Measurements from ENCODE around the gene RPGRIP1L. TPM values are rescaled to one million over a fixed set of nuclear protein-coding genes. Genes with fewer than 3 reads are reported as not detected.

Gene RPGRIP1L
- total and polyA plus RNA-seq, 9 of the 15 experiments (the other 6 are each of a cell fraction or from before 2014, with no cell fraction given) = 3.2 to 7.7 (median 5.8) TPM

DNA sequence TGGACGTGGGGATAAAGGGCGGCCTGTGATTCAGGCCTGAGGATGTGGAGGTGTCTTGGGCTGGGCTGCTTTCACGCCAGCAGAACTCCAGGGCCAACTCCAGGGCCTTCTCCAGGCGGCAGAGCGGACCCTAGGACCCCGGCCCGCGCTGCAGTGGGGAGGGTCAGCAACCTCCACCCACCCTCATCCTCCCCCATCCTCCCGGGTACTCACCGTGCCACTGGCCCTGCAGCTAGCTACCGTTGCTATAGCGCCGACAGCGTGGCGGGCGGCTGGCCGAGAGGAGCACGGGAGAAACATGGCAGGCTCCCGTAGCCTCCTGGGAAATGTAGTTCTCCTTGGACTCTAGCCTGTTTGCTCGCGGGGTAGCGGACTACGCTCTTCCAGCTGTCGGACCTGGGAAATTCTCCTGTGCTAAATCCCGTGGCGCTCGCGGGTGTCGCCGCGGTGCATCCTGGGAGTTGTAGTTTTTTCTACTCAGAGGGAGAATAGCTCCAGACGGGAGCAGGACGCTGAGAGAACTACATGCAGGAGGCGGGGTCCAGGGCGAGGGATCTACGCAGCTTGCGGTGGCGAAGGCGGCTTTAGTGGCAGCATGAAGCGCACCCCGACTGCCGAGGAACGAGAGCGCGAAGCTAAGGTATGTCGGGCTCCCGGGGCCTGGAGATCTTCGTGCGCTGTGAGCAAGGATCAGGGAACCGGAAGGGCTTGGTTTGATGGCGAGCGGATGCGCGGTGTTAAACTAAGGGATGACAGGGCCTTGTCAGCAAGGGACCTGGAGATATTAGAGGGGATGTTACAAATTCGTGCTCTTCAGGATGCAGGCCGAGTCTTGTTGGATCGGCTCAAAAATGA lies at the start of gene RPGRIP1L, which contains the start of gene FTO (continued):
- TF ChIP-seq, protein P1, sequence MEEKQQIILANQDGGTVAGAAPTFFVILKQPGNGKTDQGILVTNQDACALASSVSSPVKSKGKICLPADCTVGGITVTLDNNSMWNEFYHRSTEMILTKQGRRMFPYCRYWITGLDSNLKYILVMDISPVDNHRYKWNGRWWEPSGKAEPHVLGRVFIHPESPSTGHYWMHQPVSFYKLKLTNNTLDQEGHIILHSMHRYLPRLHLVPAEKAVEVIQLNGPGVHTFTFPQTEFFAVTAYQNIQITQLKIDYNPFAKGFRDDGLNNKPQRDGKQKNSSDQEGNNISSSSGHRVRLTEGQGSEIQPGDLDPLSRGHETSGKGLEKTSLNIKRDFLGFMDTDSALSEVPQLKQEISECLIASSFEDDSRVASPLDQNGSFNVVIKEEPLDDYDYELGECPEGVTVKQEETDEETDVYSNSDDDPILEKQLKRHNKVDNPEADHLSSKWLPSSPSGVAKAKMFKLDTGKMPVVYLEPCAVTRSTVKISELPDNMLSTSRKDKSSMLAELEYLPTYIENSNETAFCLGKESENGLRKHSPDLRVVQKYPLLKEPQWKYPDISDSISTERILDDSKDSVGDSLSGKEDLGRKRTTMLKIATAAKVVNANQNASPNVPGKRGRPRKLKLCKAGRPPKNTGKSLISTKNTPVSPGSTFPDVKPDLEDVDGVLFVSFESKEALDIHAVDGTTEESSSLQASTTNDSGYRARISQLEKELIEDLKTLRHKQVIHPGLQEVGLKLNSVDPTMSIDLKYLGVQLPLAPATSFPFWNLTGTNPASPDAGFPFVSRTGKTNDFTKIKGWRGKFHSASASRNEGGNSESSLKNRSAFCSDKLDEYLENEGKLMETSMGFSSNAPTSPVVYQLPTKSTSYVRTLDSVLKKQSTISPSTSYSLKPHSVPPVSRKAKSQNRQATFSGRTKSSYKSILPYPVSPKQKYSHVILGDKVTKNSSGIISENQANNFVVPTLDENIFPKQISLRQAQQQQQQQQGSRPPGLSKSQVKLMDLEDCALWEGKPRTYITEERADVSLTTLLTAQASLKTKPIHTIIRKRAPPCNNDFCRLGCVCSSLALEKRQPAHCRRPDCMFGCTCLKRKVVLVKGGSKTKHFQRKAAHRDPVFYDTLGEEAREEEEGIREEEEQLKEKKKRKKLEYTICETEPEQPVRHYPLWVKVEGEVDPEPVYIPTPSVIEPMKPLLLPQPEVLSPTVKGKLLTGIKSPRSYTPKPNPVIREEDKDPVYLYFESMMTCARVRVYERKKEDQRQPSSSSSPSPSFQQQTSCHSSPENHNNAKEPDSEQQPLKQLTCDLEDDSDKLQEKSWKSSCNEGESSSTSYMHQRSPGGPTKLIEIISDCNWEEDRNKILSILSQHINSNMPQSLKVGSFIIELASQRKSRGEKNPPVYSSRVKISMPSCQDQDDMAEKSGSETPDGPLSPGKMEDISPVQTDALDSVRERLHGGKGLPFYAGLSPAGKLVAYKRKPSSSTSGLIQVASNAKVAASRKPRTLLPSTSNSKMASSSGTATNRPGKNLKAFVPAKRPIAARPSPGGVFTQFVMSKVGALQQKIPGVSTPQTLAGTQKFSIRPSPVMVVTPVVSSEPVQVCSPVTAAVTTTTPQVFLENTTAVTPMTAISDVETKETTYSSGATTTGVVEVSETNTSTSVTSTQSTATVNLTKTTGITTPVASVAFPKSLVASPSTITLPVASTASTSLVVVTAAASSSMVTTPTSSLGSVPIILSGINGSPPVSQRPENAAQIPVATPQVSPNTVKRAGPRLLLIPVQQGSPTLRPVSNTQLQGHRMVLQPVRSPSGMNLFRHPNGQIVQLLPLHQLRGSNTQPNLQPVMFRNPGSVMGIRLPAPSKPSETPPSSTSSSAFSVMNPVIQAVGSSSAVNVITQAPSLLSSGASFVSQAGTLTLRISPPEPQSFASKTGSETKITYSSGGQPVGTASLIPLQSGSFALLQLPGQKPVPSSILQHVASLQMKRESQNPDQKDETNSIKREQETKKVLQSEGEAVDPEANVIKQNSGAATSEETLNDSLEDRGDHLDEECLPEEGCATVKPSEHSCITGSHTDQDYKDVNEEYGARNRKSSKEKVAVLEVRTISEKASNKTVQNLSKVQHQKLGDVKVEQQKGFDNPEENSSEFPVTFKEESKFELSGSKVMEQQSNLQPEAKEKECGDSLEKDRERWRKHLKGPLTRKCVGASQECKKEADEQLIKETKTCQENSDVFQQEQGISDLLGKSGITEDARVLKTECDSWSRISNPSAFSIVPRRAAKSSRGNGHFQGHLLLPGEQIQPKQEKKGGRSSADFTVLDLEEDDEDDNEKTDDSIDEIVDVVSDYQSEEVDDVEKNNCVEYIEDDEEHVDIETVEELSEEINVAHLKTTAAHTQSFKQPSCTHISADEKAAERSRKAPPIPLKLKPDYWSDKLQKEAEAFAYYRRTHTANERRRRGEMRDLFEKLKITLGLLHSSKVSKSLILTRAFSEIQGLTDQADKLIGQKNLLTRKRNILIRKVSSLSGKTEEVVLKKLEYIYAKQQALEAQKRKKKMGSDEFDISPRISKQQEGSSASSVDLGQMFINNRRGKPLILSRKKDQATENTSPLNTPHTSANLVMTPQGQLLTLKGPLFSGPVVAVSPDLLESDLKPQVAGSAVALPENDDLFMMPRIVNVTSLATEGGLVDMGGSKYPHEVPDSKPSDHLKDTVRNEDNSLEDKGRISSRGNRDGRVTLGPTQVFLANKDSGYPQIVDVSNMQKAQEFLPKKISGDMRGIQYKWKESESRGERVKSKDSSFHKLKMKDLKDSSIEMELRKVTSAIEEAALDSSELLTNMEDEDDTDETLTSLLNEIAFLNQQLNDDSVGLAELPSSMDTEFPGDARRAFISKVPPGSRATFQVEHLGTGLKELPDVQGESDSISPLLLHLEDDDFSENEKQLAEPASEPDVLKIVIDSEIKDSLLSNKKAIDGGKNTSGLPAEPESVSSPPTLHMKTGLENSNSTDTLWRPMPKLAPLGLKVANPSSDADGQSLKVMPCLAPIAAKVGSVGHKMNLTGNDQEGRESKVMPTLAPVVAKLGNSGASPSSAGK (IDR thresholded peaks at IDR 0.05) = peak; percentile 76
- TF ChIP-seq ZNF583 (CRISPR knock-in tag; IDR thresholded peaks at IDR 0.05) = 0 out of 2 replicates have a peak, but pooled peaks have one; percentile 16
- 0 out of 2 replicates have a peak, but pooled peaks have one; percentile 46 for TF ChIP-seq ZNF76 (CRISPR knock-in tag; IDR thresholded peaks at IDR 0.05; ENCODE audit: borderline replicate concordance)
- TF ChIP-seq, protein P2, sequence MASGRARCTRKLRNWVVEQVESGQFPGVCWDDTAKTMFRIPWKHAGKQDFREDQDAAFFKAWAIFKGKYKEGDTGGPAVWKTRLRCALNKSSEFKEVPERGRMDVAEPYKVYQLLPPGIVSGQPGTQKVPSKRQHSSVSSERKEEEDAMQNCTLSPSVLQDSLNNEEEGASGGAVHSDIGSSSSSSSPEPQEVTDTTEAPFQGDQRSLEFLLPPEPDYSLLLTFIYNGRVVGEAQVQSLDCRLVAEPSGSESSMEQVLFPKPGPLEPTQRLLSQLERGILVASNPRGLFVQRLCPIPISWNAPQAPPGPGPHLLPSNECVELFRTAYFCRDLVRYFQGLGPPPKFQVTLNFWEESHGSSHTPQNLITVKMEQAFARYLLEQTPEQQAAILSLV (tag; IDR thresholded peaks at IDR 0.05) = no peak
- TF ChIP-seq ETS2 (tag; IDR thresholded peaks at IDR 0.05; ENCODE audit: borderline replicate concordance, poor library complexity, severe bottlenecking) = no peak
- TF ChIP-seq MAZ (CRISPR knock-in tag; conservative IDR thresholded peaks at IDR 0.05 in 1 of 2, IDR thresholded peaks at IDR 0.05 in 1 of 2) = peak; percentile 98 to 99
- TF ChIP-seq ZNF431 (CRISPR knock-in tag; IDR thresholded peaks at IDR 0.05) = no peak
- TF ChIP-seq, protein P3, sequence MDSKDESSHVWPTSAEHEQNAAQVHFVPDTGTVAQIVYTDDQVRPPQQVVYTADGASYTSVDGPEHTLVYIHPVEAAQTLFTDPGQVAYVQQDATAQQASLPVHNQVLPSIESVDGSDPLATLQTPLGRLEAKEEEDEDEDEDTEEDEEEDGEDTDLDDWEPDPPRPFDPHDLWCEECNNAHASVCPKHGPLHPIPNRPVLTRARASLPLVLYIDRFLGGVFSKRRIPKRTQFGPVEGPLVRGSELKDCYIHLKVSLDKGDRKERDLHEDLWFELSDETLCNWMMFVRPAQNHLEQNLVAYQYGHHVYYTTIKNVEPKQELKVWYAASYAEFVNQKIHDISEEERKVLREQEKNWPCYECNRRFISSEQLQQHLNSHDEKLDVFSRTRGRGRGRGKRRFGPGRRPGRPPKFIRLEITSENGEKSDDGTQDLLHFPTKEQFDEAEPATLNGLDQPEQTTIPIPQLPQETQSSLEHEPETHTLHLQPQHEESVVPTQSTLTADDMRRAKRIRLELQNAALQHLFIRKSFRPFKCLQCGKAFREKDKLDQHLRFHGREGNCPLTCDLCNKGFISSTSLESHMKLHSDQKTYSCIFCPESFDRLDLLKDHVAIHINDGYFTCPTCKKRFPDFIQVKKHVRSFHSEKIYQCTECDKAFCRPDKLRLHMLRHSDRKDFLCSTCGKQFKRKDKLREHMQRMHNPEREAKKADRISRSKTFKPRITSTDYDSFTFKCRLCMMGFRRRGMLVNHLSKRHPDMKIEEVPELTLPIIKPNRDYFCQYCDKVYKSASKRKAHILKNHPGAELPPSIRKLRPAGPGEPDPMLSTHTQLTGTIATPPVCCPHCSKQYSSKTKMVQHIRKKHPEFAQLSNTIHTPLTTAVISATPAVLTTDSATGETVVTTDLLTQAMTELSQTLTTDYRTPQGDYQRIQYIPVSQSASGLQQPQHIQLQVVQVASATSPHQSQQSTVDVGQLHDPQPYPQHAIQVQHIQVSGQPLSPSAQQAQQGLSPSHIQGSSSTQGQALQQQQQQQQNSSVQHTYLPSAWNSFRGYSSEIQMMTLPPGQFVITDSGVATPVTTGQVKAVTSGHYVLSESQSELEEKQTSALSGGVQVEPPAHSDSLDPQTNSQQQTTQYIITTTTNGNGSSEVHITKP (IDR thresholded peaks at IDR 0.05; ENCODE audit: partially characterized antibody) = peak; percentile 29
- no peak for TF ChIP-seq ZNF830 (CRISPR knock-in tag; IDR thresholded peaks at IDR 0.05)
- TF ChIP-seq ZNF134 (CRISPR knock-in tag; conservative IDR thresholded peaks at IDR 0.05) = peak; percentile 39; the same call in 1 of the 2 replicates
